ENCODE measurements around the gene GULP1. TPM values are rescaled to one million over a fixed set of nuclear protein-coding genes. Genes with fewer than 3 reads are reported as not detected.

Gene GULP1
- total RNA-seq, 1 experiment from 2014 or later = 7.8 TPM

Small RNA genes lying within 50 kb of the gene (small RNA-seq; reads per million reads assigned to genes)
- gene MIR561 (1.0 reads per million, percentile 35 among the genes with 10 or more reads in this experiment), gene RNA5SP114 (0.43 reads per million)

Data from HT-29 (cell line).